T-helper 1 cell (primary cell): ENCODE measurements around the gene ITGB3.
"Not testable (repeated sequence)": the region's sequence is repeated elsewhere in the genome, so short reads cannot be mapped to it uniquely, and the experiment has no call there.

Source experiments
- DNase-seq, 5 donors: peaks; one replicate each; pipeline ENCODE4 v3.0.0-alpha.2; 2012 to 2020

ITGB3 gene

DNA sequence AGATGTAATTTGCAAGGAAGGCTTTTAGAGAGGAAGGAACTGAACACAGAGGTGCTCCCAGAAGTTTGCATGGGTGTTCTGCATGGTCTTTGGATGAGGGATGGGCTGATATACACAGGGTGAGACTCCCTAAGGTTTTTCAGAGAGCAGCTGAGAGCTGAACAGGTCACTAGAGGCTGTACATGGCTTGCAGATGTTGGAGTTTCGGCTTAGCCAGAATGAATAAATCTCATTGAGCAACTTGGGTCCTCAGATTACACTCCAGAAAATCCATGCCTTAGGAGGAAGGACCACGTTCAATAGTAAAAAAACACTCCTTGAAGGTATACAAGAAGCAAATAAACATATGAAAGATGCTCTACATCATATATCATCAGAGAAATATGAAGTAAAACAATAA is 7.5 kb upstream of the ITGB3 start:
- DNase-seq = no peak

DNA sequence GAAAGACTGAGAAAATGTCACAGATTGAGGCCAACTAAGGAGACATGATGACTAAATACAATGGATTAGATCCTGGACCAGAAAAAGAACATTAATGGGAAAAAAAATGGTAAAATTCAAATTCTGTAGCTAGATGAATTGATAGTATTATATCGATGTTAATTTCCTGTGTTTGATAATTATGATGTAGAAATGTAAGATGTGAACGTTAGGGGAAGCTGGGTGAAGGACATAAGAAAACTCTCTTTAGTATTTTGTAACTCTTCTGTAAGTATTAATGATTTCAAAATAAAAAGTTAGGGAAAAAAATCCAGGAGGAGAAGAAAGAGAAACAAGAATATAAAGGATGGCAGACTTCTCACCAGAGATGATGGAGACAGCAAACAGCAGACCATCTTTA is 2.8 kb upstream of the ITGB3 start:
- no peak for DNase-seq

DNA sequence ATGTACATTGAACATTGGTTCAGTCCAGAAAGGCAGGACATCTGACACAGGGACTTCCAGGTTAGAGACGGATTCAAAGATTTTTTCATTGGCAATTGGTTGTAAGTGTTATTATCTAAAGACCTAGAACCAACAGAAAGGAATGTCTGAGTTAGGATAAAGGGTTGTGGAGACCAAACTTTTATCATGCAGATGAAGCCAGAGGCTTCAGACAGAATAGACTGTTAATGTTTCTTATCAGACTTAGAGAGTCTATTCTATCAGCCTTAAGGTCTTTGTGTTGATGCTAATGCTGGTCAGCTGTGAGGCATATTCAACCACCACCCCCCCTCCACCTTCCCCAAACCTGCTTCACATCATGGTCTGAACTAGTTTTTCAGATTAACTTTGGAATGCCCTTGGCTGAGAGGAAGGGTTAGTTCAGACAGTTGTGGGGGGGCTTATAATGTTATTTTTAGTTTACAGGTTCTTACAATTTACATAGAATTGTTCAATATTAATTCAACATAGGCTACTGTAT is 2.1 kb upstream of the ITGB3 start:
- no peak for DNase-seq

GRCh38 chr17:47252209-47252608 is 1.4 kb upstream of the ITGB3 start:
- no peak for DNase-seq

GRCh38 chr17:47252766-47253512 is 688 bp upstream of the ITGB3 start:
- no peak for DNase-seq

DNA sequence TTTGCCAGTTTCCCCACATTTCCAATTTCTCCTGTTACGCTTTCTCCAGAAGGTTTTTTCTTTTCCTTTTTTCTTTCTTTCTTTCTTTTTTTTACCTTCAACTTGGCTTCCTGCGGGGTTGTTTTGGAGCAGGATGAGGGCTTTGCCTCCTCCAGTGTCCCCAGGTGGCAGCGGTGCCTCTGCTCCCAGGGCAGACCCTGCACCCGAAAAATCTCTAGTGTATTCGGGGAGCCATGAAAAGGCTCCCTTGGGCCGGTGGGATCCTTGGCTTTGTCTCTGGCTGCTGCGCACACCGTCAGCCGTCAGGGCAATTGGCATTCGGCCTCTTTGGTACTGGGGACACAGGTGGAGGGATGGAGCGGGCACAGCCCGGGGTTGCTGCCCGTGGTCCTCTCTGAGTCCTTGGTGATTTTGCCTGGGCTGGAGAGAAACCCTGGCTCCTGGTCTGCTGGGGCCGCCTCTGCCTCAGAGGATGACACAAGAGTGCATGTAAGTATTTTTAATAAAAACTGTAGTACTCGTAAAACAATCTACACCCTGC is 846 bp downstream of the ITGB3 start:
- DNase-seq = no peak

DNA sequence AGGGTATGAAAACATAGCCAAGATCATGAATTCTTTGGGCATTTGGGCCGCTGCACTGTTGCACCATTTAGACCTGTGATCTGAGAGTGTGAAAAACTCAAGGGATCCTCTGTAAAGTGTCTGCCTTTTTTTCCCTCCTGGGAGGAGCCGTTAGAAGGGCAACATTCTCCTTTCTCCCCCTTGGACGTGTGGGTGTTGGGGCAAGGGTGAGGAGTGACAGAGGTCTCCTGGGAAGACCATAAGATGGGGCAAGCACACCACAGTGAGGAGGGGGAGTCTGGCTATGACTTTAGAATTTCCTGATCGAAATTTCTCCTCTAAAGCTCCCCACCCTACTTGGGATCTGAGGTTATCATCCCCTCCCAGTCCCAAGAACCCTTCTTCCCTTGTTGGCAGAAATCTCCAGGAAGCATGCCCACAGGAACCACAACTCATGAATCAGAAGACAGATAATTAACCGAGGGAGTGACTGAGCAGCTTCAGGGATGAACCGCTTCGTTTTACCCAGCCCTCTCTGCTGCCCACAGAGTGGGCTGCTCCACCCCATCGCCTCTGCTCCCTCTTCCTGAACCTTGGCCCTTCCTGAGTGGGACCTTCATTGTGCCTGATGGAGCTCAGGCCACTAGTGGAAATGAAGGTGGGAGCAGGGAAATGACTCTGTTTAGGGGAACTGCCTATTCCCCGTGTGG is 4.2 kb downstream of the ITGB3 start:
- DNase-seq = no peak

- no peak for DNase-seq
These were observed 9.0 kb downstream of the ITGB3 start for GRCh38 chr17:47262586-47262985.

DNA sequence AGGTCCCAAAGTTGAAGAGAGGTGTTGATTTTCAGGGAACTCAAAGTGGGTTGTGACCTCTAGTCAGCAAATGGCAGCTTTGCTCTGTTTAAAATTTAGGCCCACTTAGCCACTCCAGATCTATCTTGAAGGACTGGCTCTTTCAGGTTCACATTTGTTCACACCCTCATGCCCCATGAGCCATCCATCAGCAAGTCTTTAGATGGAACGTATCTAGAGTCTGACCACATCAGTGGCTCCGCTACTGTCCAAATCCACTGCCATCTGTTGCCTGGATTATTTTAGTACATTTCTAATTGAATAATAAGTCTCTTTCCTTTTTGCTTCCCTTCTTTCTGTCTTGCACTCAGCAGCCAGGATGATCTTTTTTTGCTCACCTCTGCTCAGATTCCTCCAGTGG is 10.5 kb downstream of the ITGB3 start:
- no peak for DNase-seq

DNA sequence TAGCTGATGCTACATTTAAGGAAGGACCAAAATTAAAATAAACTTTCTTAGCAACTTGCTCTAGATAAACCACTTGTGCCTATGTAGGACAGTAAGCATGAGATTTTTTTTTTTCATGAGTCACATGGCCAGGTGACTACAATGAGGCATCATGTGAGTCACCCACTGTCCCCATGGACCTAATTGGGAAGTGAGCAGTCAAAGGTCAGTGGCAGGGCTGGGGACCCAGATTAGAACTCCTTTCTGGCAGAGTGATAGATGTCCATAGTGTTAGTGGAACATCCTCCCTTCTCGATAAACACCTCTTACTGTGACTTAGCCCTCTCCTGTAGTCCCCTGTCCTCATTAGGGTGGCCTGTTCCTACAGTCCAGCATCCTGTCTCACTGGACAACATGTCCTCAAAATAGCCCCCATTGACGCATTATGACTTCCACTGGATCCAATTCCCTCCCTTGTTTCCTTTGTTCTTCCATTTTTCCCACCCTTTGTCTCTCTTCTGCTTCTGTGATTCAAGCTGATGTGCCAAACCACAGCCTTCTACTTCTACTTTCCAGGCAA is 12.4 kb downstream of the ITGB3 start:
- DNase-seq = no peak

GRCh38 chr17:47266782-47267181 is 13.2 kb downstream of the ITGB3 start:
- no peak for DNase-seq

GRCh38 chr17:47267354-47267828 is 13.8 kb downstream of the ITGB3 start:
- no peak for DNase-seq

GRCh38 chr17:47268964-47269363 is 15.3 kb downstream of the ITGB3 start:
- DNase-seq = not testable (repeated sequence)

DNA sequence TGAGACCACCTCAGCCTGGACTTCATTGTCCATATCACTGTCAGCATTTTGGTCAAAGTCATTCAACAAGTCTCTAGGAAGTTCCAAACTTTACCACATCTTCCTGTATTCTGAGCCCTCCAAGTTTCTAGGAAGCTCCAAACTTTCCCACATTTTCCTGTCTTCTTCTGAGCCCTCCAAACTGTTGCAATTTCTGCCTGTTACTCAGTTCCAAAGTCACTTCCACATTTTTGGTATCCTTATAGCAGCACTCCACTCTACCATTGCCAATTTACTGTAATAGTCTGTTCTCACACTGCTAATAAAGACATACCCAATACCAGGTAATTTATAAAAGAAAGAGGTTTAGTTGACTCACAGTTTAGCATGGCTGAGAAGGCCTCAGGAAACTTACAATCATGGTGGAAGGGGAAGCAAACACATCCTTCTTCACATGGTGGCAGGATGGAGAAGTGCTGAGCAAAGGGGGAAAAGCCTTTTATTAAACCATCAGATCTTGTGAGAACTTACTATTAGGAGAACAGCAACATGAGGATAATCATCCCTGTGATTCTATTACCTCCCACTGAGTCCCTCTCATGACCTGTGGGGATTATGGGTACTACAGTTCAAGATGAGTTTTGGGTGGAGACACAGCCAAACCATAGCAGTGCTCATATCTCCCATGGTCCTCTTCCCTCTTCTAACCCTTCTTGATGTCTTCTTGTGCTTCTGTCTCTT is 16.1 kb downstream of the ITGB3 start:
- not testable (repeated sequence) for DNase-seq

- DNase-seq = no peak
These were observed 17.5 kb downstream of the ITGB3 start for GRCh38 chr17:47270946-47271705.

DNA sequence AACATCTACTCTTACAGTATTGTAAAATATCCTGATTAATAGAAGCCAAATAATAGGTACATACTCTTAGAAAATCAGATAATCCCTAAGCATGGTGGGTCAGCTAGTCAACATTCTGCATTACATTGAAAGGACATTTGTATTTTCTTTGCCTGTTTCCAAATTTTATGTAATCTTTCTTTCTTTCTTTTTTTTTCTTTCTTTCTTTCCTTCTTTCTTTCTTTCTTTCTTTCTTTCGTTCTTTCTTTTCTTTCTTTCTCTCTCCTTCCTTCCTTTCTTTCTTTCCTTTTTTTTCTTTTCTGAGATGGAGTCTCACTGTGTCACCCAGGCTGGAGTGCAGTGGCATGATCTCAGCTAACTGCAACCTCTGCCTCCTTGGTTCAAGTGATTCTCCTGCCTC is 18.9 kb downstream of the ITGB3 start:
- DNase-seq = no peak

GRCh38 chr17:47273245-47273644 is 19.6 kb downstream of the ITGB3 start:
- DNase-seq = no peak

- no peak for DNase-seq
These were observed 20.9 kb downstream of the ITGB3 start for GRCh38 chr17:47274319-47275069.

DNA sequence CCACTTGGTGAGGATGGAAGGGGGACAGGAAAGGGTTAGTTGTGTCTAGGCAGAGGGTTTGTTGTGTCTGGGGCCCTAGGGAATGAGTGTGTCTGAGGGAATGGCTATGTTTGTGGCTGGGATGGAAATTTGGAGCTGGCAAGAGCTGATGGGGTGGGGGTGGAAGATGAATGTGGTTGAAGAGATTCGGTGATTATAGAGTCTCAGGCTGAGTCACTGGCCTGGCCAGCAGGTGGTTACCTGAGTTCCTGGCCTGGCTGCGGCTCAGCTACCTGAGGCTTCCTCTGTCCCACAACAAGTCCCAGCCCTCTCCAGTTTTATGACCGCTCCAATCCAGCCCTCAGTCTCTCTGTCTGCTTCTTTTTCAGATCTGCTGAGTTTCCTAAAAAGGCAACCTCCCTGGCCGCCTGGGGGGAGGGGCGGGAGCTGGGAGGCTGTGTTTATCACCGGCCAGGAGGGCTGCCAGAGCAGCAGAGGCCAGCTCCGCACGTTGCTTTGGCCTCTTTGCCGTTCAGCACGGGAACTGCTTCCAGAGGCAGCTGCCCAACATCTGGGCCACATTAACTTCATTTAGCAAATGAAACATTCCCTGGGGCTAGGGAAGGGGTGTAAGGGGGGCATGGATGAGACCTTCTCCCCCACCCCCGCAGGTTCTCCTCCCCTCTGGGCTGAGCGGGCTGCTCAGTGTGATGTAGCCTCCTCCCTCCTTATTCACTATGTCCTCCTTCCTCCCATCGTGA is 21.8 kb downstream of the ITGB3 start:
- no peak for DNase-seq

DNA sequence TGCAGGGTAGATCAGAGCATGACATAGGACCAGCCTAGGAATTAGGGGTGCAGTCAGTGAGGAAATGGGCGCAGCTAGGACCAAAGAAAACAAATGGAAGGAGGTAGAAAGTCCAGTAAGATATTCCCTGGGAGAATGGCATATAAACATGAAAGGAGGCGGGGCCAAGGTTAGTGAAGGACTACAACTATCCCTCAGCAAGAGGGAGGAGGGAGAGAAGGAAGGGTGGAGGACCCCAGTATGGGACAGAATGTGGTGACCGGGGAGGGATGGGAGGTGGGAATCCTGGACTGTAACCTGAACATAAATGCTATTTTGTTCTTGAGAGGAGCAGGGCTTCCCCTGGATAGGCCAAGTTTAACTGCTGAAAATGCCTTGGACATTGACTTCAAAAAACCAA is 22.8 kb downstream of the ITGB3 start:
- no peak for DNase-seq

GRCh38 chr17:47276868-47277267 is 23.2 kb downstream of the ITGB3 start:
- DNase-seq = no peak
